Measurements from ENCODE around the gene C10orf90.

DNA sequence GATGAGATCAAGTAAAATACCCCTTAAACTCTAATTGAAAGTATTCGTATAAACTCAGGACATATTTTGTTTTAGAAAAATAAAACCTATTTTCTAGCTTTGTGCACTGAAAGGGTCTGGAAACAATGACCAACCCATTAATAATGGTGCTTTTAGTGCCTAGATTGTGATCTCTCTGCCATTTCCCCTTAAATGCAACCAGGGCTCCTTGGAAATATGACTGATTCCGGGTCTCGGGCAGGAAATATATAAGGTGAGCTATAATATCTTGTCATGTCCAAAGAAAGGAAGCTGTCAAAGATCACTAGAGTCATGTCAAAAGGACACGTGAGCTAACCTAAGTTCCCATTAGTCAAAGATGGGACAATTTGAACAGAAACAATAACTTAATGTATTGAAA, 269.9 kb downstream of the C10orf90 start:
- TF ChIP-seq EZH2 (IDR thresholded peaks at IDR 0.05) = no peak
- no peak for TF ChIP-seq POLR2AphosphoS5 (IDR thresholded peaks at IDR 0.05; ENCODE audit: borderline replicate concordance, low read depth, low read length)
